CD14-positive monocyte (primary cell): ENCODE results near the gene SULT1C3. TPM values are rescaled to one million over a fixed set of nuclear protein-coding genes. Genes with fewer than 3 reads are reported as not detected.

Source experiments
- DNase-seq, 3 donors: peaks; one replicate each; pipeline ENCODE4 v3.0.0-alpha.2; 2011 to 2022
- H2AFZ ChIP-seq: 2 replicates; pipeline ENCODE4 v1.6.0; 2012; ENCODE audit warnings: mild to moderate bottlenecking, low read depth, low read length, inconsistent platforms; ENCODE audit not compliant: insufficient read depth, poor library complexity, severe bottlenecking
- H3K27ac ChIP-seq, 2 donors: 1 replicate in 1 of 2; 2 replicates in 1 of 2; pipeline ENCODE4 v1.5.1; 2012 to 2013; ENCODE audit warnings: low read length in 2 of 2, control low read depth in 1 of 2, inconsistent platforms in 1 of 2, low read depth in 1 of 2, mild to moderate bottlenecking in 1 of 2
- H3K27me3 ChIP-seq, 2 donors: one replicate each; pipeline versions ENCODE4 v1.6.0 to v1.6.1; 2011 to 2013; ENCODE audit warnings: low read length in 2 of 2; ENCODE audit not compliant: control insufficient read depth in 2 of 2, insufficient read depth in 2 of 2
- H3K36me3 ChIP-seq, 2 donors: replicated peaks in 1 of 2; 1 replicate in 1 of 2; 2 replicates in 1 of 2; pipeline versions ENCODE4 v1.5.1 to v1.6.1; 2012 to 2013; ENCODE audit warnings: low read length in 2 of 2, control low read depth in 1 of 2, inconsistent platforms in 1 of 2, mild to moderate bottlenecking in 1 of 2; ENCODE audit not compliant: insufficient read depth in 2 of 2, control insufficient read depth in 1 of 2
- H3K4me1 ChIP-seq, 2 donors: 1 replicate in 1 of 2; 2 replicates in 1 of 2; pipeline versions ENCODE4 v1.5.1 to v1.6.1; 2012 to 2013; ENCODE audit warnings: low read length in 2 of 2, control low read depth in 1 of 2, inconsistent platforms in 1 of 2, mild to moderate bottlenecking in 1 of 2, moderate library complexity in 1 of 2; ENCODE audit not compliant: insufficient read depth in 2 of 2, control insufficient read depth in 1 of 2
- H3K4me2 ChIP-seq: replicated peaks from 2 replicates; pipeline ENCODE3; 2012; ENCODE audit warnings: low read length, moderate library complexity, mild to moderate bottlenecking; ENCODE audit not compliant: poor library complexity, severe bottlenecking; ENCODE audit errors: extremely low read depth
- H3K4me3 ChIP-seq, 3 experiments: fragments of 200-600 bp in 1 of 3; sonication (generic) in 1 of 3; replicated peaks in 1 of 3; 1 replicate in 2 of 3; 2 replicates in 1 of 3; pipeline ENCODE4 v1.5.1; 2011 to 2013; ENCODE audit warnings: low read length in 3 of 3, mild to moderate bottlenecking in 3 of 3, control low read depth in 2 of 3, low read depth in 2 of 3, inconsistent platforms in 1 of 3, moderate library complexity in 1 of 3
- H3K79me2 ChIP-seq: 2 replicates; pipeline ENCODE4 v1.6.0; 2012; ENCODE audit warnings: mild to moderate bottlenecking, control low read depth, inconsistent platforms, low read length, moderate library complexity; ENCODE audit not compliant: insufficient read depth
- H3K9ac ChIP-seq: 2 replicates; pipeline ENCODE4 v1.6.0; 2017; ENCODE audit warnings: low read length, mild to moderate bottlenecking; ENCODE audit not compliant: insufficient read depth, poor library complexity, severe bottlenecking
- H3K9me3 ChIP-seq, 2 donors: replicated peaks in 1 of 2; 1 replicate in 1 of 2; 2 replicates in 1 of 2; pipeline versions ENCODE4 v1.5.1 to v1.6.1; 2012 to 2013; ENCODE audit warnings: low read length in 2 of 2, control low read depth in 1 of 2; ENCODE audit not compliant: control insufficient read depth in 1 of 2, insufficient read depth in 1 of 2
- H4K20me1 ChIP-seq: 2 replicates; pipeline ENCODE4 v1.6.0; 2012; ENCODE audit warnings: mild to moderate bottlenecking, low read length, control low read depth, moderate library complexity; ENCODE audit not compliant: insufficient read depth
- H3K27ac Mint-ChIP-seq, 7 donors: one replicate each; pipeline ENCODE4 v1.8.0; 2020; ENCODE audit warnings: mild to moderate bottlenecking in 7 of 7, mixed read lengths in 7 of 7, moderate library complexity in 6 of 7, inconsistent platforms in 2 of 7
- H3K27me3 Mint-ChIP-seq, 3 donors: one replicate each; pipeline ENCODE4 v1.8.0; 2021 to 2022; ENCODE audit warnings: low read depth in 3 of 3, mild to moderate bottlenecking in 3 of 3, mixed read lengths in 3 of 3, moderate library complexity in 3 of 3, inconsistent platforms in 1 of 3
- H3K36me3 Mint-ChIP-seq, 2 donors: one replicate each; pipeline ENCODE4 v1.8.0; 2020; ENCODE audit warnings: mixed read lengths in 2 of 2, inconsistent platforms in 1 of 2, mild to moderate bottlenecking in 1 of 2
- H3K4me1 Mint-ChIP-seq: one replicate; pipeline ENCODE4 v1.8.0; 2020; ENCODE audit warnings: mild to moderate bottlenecking, mixed read lengths
- H3K4me3 Mint-ChIP-seq, 2 donors: one replicate each; pipeline ENCODE4 v1.8.0; 2020; ENCODE audit warnings: mild to moderate bottlenecking in 2 of 2, mixed read lengths in 2 of 2, moderate library complexity in 1 of 2
- H3K9me3 Mint-ChIP-seq, 7 donors: one replicate each; pipeline ENCODE4 v1.8.0; 2020 to 2022; ENCODE audit warnings: mixed read lengths in 7 of 7, mild to moderate bottlenecking in 6 of 7, moderate library complexity in 6 of 7, inconsistent platforms in 2 of 7
- CTCF ChIP-seq: fragments of 200-600 bp; IDR thresholded peaks from one replicate; pipeline ENCODE4 v1.8.0; 2022; ENCODE audit warnings: antibody characterized with exemption, mild to moderate bottlenecking
- WGBS: methylation state at CpG from one replicate; pipeline ENCODE4 v1.1.5; 2013; ENCODE audit warnings: missing lambda C conversion rate; ENCODE audit not compliant: insufficient coverage; 5-methylcytosine and 5-hydroxymethylcytosine counted together
- intact Hi-C, 2 donors: fragments of 100-400 bp; cut with micrococcal nuclease; formaldehyde crosslinking; loops; one replicate each; pipeline versions ENCODE4 v1.15.0 to v1.15.1; 2023
- polyA minus RNA-seq: library from RNA; depleted of rRNA, polyadenylated mRNA; stranded (reverse); fragments of >200 nt; gene quantifications from 2 replicates; pipeline ENCODE4 v1.2.3, GENCODE V29; 2012
- polyA plus RNA-seq, 3 donors: library from polyadenylated mRNA; depleted of rRNA in 1 of 3; unstranded in 2 of 3; stranded (reverse) in 1 of 3; fragments of 300-500 nt in 2 of 3; fragments of >200 nt in 1 of 3; fragmentation: Illumina TruSeq in 2 of 3; gene quantifications; 1 replicate in 2 of 3; 2 replicates in 1 of 3; pipeline ENCODE4 v1.2.3, GENCODE V29; 2012 to 2021
- total RNA-seq, 12 experiments: library from RNA in 1 of 12; stranded (reverse) in 1 of 12; fragments of 120-200 nt in 1 of 12; gene quantifications; one replicate each; pipeline ENCODE4 v1.2.4 and lab custom pipeline; 2013 to 2026; ENCODE audit warnings: mixed read lengths in 6 of 12, inconsistent platforms in 1 of 12

The SULT1C3 gene
- total RNA-seq (2013): not detected
- polyA plus RNA-seq (not detected), polyA minus RNA-seq (not detected in 2 replicates), total RNA-seq (lab: John Stamatoyannopoulos, UW) (0 to 0.75 (median 0) reads per million in 11 experiments)

- H2AFZ ChIP-seq: no peak within 1 kb of the TSS
- peaks cover 6 to 14% of the 10 kb centered on the region in 2 donors for H3K9me3 ChIP-seq
- no peak within 1 kb of the TSS for H3K9ac ChIP-seq
- H3K27me3 Mint-ChIP-seq: peaks cover 0 to 2% (median 0%) of the 10 kb centered on the region in 3 donors
- no peaks in the 10 kb centered on the region for H4K20me1 ChIP-seq
- no peaks in the 10 kb centered on the region for H3K4me1 ChIP-seq
- no peaks in the 10 kb centered on the region for H3K79me2 ChIP-seq
- no peak within 1 kb of the TSS for H3K4me3 Mint-ChIP-seq
- H3K4me2 ChIP-seq: no peak within 1 kb of the TSS
- H3K4me3 ChIP-seq: no peak within 1 kb of the TSS
- no peak within 1 kb of the TSS for H3K27ac Mint-ChIP-seq
- whole genome bisulfite sequencing: no CpG with 5 or more reads among the region's 2 CpGs
- no peak for TF ChIP-seq CTCF
- H3K36me3 Mint-ChIP-seq: no peaks in the 10 kb centered on the region
- intact Hi-C loops: no loop called here
- peaks cover 2 to 20% (median 18%) of the 10 kb centered on the region in 7 donors for H3K9me3 Mint-ChIP-seq
- no peak for DNase-seq
- H3K4me1 Mint-ChIP-seq: no peaks in the 10 kb centered on the region
- H3K27ac ChIP-seq: no peak within 1 kb of the TSS
- no peaks in the 10 kb centered on the region for H3K27me3 ChIP-seq
- H3K36me3 ChIP-seq: no peaks in the 10 kb centered on the region
Measured at GRCh38 chr2:108239786-108240185, at the start of gene SULT1C3. Gene SULT1C3, plus strand, starts transcription at chr2:108239968. Its CDS starts 7,227 bp downstream, at chr2:108247195.

GRCh38 chr2:108193251-108193650, 46.5 kb upstream of the SULT1C3 start:
- TF ChIP-seq CTCF: no peak
- WGBS: 100% methylated on average over 1 of the region's 3 CpGs
- no peak for DNase-seq

More at GRCh38 chr2:108193251-108193650, 46.5 kb upstream of the SULT1C3 start:
- Mint-ChIP-seq H3K27me3 (peaks cover 0 to 4% (median 1%) of the 10 kb centered on the region in 3 donors), H3K4me1 (no peaks in the 10 kb centered on the region), H3K4me3 (no peak overlapping the region), H3K27ac (no peak overlapping the region), H3K9me3 (peaks cover 0 to 3% (median 0%) of the 10 kb centered on the region in 7 donors), H3K36me3 (no peaks in the 10 kb centered on the region)
- intact Hi-C loops: no loop called here
- Histone ChIP-seq H3K36me3 (no peaks in the 10 kb centered on the region), H3K4me2 (no peak overlapping the region), H3K27ac (no peak overlapping the region), H3K9ac (no peak overlapping the region), H3K9me3 (no peaks in the 10 kb centered on the region), H4K20me1 (no peaks in the 10 kb centered on the region), H3K4me3 (no peak overlapping the region), H3K79me2 (no peaks in the 10 kb centered on the region), H2AFZ (no peak overlapping the region), H3K4me1 (no peaks in the 10 kb centered on the region), H3K27me3 (no peaks in the 10 kb centered on the region)
